Keratinocyte (primary cell): ENCODE measurements around the gene FTO. TPM values are rescaled to one million over a fixed set of nuclear protein-coding genes. Genes with fewer than 3 reads are reported as not detected.
A peak's percentile ranks its signal among the peaks of the same experiment; 100 is the strongest.

Source experiments
- DNase-seq: peaks from one replicate; pipeline ENCODE4 v3.0.0-alpha.2; 2011; ENCODE audit warnings: low read depth, missing footprints, low spot score
- FAIRE-seq: peaks from 2 replicates; lab custom pipeline; 2011; peaks lifted over from hg19 to GRCh38; lab: Jason Lieb, UNC
- H2AFZ ChIP-seq: 2 replicates; pipeline ENCODE4 v1.6.0; 2012; ENCODE audit warnings: low read length, control low read depth, inconsistent platforms; ENCODE audit not compliant: control insufficient read depth
- H3K27ac ChIP-seq: 2 replicates; pipeline ENCODE4 v1.5.1; 2011; ENCODE audit warnings: low read length; ENCODE audit not compliant: control insufficient read depth, insufficient read depth
- H3K27me3 ChIP-seq: 3 replicates; pipeline ENCODE4 v1.6.0; 2011; ENCODE audit warnings: low read length; ENCODE audit not compliant: control insufficient read depth, insufficient read depth; ENCODE audit errors: extremely low read depth
- H3K36me3 ChIP-seq, 2 experiments: 2 replicates in 1 of 2; 3 replicates in 1 of 2; pipeline ENCODE4 v1.5.1; 2011; ENCODE audit warnings: low read length in 2 of 2, mild to moderate bottlenecking in 1 of 2; ENCODE audit not compliant: control insufficient read depth in 2 of 2, insufficient read depth in 2 of 2; ENCODE audit errors: extremely low read depth in 1 of 2
- H3K4me1 ChIP-seq: 3 replicates; pipeline ENCODE4 v1.5.1; 2011; ENCODE audit warnings: low read length; ENCODE audit not compliant: control insufficient read depth, insufficient read depth; ENCODE audit errors: extremely low read depth
- H3K4me2 ChIP-seq: 3 replicates; pipeline ENCODE4 v1.6.0; 2011; ENCODE audit warnings: low read depth, low read length; ENCODE audit not compliant: control insufficient read depth, insufficient read depth; ENCODE audit errors: extremely low read depth
- H3K4me3 ChIP-seq, 3 experiments: fragments of 200-600 bp in 1 of 3; sonication (generic) in 1 of 3; 2 replicates in 2 of 3; 3 replicates in 1 of 3; pipeline ENCODE4 v1.5.1; 2011 to 2016; ENCODE audit warnings: low read length in 3 of 3, mild to moderate bottlenecking in 3 of 3, control low read depth in 2 of 3, inconsistent platforms in 1 of 3, low read depth in 1 of 3, mixed read lengths in 1 of 3, mixed run types in 1 of 3, moderate library complexity in 1 of 3; ENCODE audit not compliant: control insufficient read depth in 2 of 3, insufficient read depth in 2 of 3; ENCODE audit errors: extremely low read depth in 1 of 3
- H3K79me2 ChIP-seq: 2 replicates; pipeline ENCODE4 v1.6.0; 2012; ENCODE audit warnings: low read length; ENCODE audit not compliant: control insufficient read depth, insufficient read depth
- H3K9ac ChIP-seq: 3 replicates; pipeline ENCODE4 v1.6.0; 2011; ENCODE audit warnings: low read length; ENCODE audit not compliant: control insufficient read depth, insufficient read depth; ENCODE audit errors: extremely low read depth
- H3K9me1 ChIP-seq: 3 replicates; pipeline ENCODE4 v1.6.0; 2011; ENCODE audit warnings: low read length; ENCODE audit not compliant: control insufficient read depth, insufficient read depth; ENCODE audit errors: extremely low read depth
- H3K9me3 ChIP-seq: 2 replicates; pipeline ENCODE4 v1.5.1; 2012; ENCODE audit warnings: low read depth, low read length; ENCODE audit not compliant: control insufficient read depth
- H4K20me1 ChIP-seq: 3 replicates; pipeline ENCODE4 v1.6.0; 2011; ENCODE audit warnings: low read length; ENCODE audit not compliant: control insufficient read depth, insufficient read depth; ENCODE audit errors: extremely low read depth
- CTCF ChIP-seq, 3 experiments: IDR thresholded peaks in 1 of 3; conservative IDR thresholded peaks in 1 of 3; optimal IDR thresholded peaks in 1 of 3; 2 replicates in 2 of 3; 3 replicates in 1 of 3; pipeline versions ENCODE3 to v1.5.1; 2011; ENCODE audit warnings: low read length in 3 of 3, mild to moderate bottlenecking in 3 of 3, moderate library complexity in 2 of 3, control low read depth in 1 of 3, inconsistent platforms in 1 of 3; ENCODE audit not compliant: insufficient read depth in 2 of 3; ENCODE audit errors: extremely low read depth in 1 of 3
- EZH2 ChIP-seq: IDR thresholded peaks from one replicate; pipeline ENCODE4 v1.6.1; 2012; ENCODE audit warnings: inconsistent platforms, mild to moderate bottlenecking, low read length, moderate library complexity
- dilution Hi-C: fragments of 300-500 bp; cut with MboI; formaldehyde crosslinking; loops from one replicate; pipeline ENCODE4 v1.7.0; 2020; ENCODE audit warnings: low sequenced_read_pairs; ENCODE audit not compliant: extremely low pct_ligation_motif_present
- polyA plus RNA-seq, 5 experiments: library from polyadenylated mRNA; depleted of rRNA in 3 of 5; stranded (reverse) in 3 of 5; stranded (forward) in 1 of 5; unstranded in 1 of 5; fragments of >200 nt; gene quantifications; 1 replicate in 1 of 5; 2 replicates in 3 of 5; 3 replicates in 1 of 5; pipeline versions ENCODE4 v1.2.1 to v1.2.3, GENCODE V29; 2011 to 2012; ENCODE audit warnings: missing spikeins in 2 of 5, low read depth in 1 of 5, low replicate concordance in 1 of 5

The FTO gene
- polyA plus RNA-seq, 1 donor (not counting 4 experiments of a cell fraction or from before 2014, with no cell fraction given) = 56.4 TPM

GRCh38 chr16:53891409-53892139 is 187.6 kb downstream of the FTO start:
- Histone ChIP-seq H4K20me1 (no peaks in the 10 kb centered on the region), H3K27ac (no peak overlapping the region), H3K36me3 (peaks cover 0 to 8% of the 10 kb centered on the region in 2 experiments), H3K9me1 (no peaks in the 10 kb centered on the region), H3K9me3 (no peaks in the 10 kb centered on the region), H3K4me3 (no peak overlapping the region), H3K4me2 (no peak overlapping the region), H3K79me2 (no peaks in the 10 kb centered on the region), H3K27me3 (no peaks in the 10 kb centered on the region), H3K4me1 (peaks cover 22% of the 10 kb centered on the region), H3K9ac (no peak overlapping the region), H2AFZ (no peak overlapping the region)
- no peak for DNase-seq
- no peak for FAIRE-seq
- dilution Hi-C loops = no loop called here
- TF ChIP-seq CTCF (optimal IDR thresholded peaks at IDR 0.05 in 1 of 3, IDR thresholded peaks at IDR 0.05 in 1 of 3, conservative IDR thresholded peaks at IDR 0.05 in 1 of 3; ENCODE audit: extremely low read depth in 1 of 3, insufficient read depth in 2 of 3, low read length in 3 of 3) (no peak), EZH2 (no peak)

- peak; percentile 52 for FAIRE-seq
- no peak overlapping the region for H3K4me3 ChIP-seq
- H3K36me3 ChIP-seq = peaks cover 0 to 8% of the 10 kb centered on the region in 2 experiments
- H3K9ac ChIP-seq = no peak overlapping the region
- H3K79me2 ChIP-seq = no peaks in the 10 kb centered on the region
- dilution Hi-C loops = no loop called here
- H3K4me1 ChIP-seq = peaks cover 22% of the 10 kb centered on the region
- H4K20me1 ChIP-seq = no peaks in the 10 kb centered on the region
- TF ChIP-seq CTCF (optimal IDR thresholded peaks at IDR 0.05 in 1 of 3, IDR thresholded peaks at IDR 0.05 in 1 of 3, conservative IDR thresholded peaks at IDR 0.05 in 1 of 3; ENCODE audit: extremely low read depth in 1 of 3, insufficient read depth in 2 of 3, low read length in 3 of 3) (peak; percentile 59 to 67 (median 67)), EZH2 (no peak)
- no peak overlapping the region for H2AFZ ChIP-seq
- peak overlapping the region; percentile 53 for H3K4me2 ChIP-seq
- H3K27me3 ChIP-seq = no peaks in the 10 kb centered on the region
- H3K9me1 ChIP-seq = no peaks in the 10 kb centered on the region
- H3K27ac ChIP-seq = peak overlapping the region; percentile 50
- H3K9me3 ChIP-seq = no peaks in the 10 kb centered on the region
- DNase-seq = no peak
These were observed 188.2 kb downstream of the FTO start for GRCh38 chr16:53892155-53892554.
